BLaER1 (cell line): ENCODE measurements around the gene STOML1.

ENCODE experiments used
- H3K27ac ChIP-seq: shearing (Covaris generic); formaldehyde crosslinking; 2 replicates; pipeline ENCODE4 v1.8.1; 2022
- H3K27me3 ChIP-seq: shearing (Covaris generic); formaldehyde crosslinking; 2 replicates; pipeline ENCODE4 v1.8.1; 2022
- H3K36me3 ChIP-seq: shearing (Covaris generic); formaldehyde crosslinking; 2 replicates; pipeline ENCODE4 v1.8.1; 2022
- H3K4me1 ChIP-seq: shearing (Covaris generic); formaldehyde crosslinking; 2 replicates; pipeline ENCODE4 v1.8.1; 2022
- H3K4me2 ChIP-seq: shearing (Covaris generic); formaldehyde crosslinking; 2 replicates; pipeline ENCODE4 v1.8.1; 2022
- H3K4me3 ChIP-seq: shearing (Covaris generic); formaldehyde crosslinking; 2 replicates; pipeline ENCODE4 v1.8.1; 2022
- H3K9ac ChIP-seq: shearing (Covaris generic); formaldehyde crosslinking; 2 replicates; pipeline ENCODE4 v1.8.1; 2022
- H3K9me3 ChIP-seq: shearing (Covaris generic); formaldehyde crosslinking; 2 replicates; pipeline ENCODE4 v1.8.1; 2022
- H4K20me1 ChIP-seq: shearing (Covaris generic); formaldehyde crosslinking; 2 replicates; pipeline ENCODE4 v1.8.1; 2022
- Cebpa-rat ChIP-seq: shearing (Covaris generic); IDR thresholded peaks from 2 replicates; pipeline ENCODE4 v1.8.1; 2022

STOML1 gene

GRCh38 chr15:73936181-73936580 lies 55.9 kb downstream of the STOML1 start:
- H4K20me1 ChIP-seq: no peaks in the 10 kb centered on the region
- no peak overlapping the region for H3K27ac ChIP-seq
- no peak overlapping the region for H3K4me2 ChIP-seq
- no peaks in the 10 kb centered on the region for H3K36me3 ChIP-seq
- H3K27me3 ChIP-seq: no peaks in the 10 kb centered on the region
- peaks cover 20% of the 10 kb centered on the region for H3K4me1 ChIP-seq
- no peak overlapping the region for H3K9ac ChIP-seq
- TF ChIP-seq Cebpa-rat: no peak
- H3K4me3 ChIP-seq: no peak overlapping the region
- H3K9me3 ChIP-seq: no peaks in the 10 kb centered on the region

GRCh38 chr15:73935547-73935946 lies 56.5 kb downstream of the STOML1 start:
- no peaks in the 10 kb centered on the region for H3K36me3 ChIP-seq
- no peak overlapping the region for H3K9ac ChIP-seq
- H3K4me3 ChIP-seq: no peak overlapping the region
- H3K27me3 ChIP-seq: no peaks in the 10 kb centered on the region
- H3K4me1 ChIP-seq: peaks cover 20% of the 10 kb centered on the region
- no peak for TF ChIP-seq Cebpa-rat
- no peaks in the 10 kb centered on the region for H4K20me1 ChIP-seq
- H3K9me3 ChIP-seq: no peaks in the 10 kb centered on the region
- no peak overlapping the region for H3K27ac ChIP-seq
- H3K4me2 ChIP-seq: no peak overlapping the region

- Histone ChIP-seq H4K20me1 (no peaks in the 10 kb centered on the region), H3K4me1 (peaks cover 21% of the 10 kb centered on the region), H3K4me2 (no peak overlapping the region), H3K9me3 (no peaks in the 10 kb centered on the region), H3K27me3 (peaks cover 7% of the 10 kb centered on the region), H3K27ac (no peak overlapping the region), H3K9ac (no peak overlapping the region), H3K36me3 (no peaks in the 10 kb centered on the region), H3K4me3 (no peak overlapping the region)
- no peak for TF ChIP-seq Cebpa-rat
These were observed 57.8 kb downstream of the STOML1 start for GRCh38 chr15:73934281-73934680.

- Histone ChIP-seq H3K36me3 (no peaks in the 10 kb centered on the region), H3K27ac (no peak overlapping the region), H3K4me2 (no peak overlapping the region), H3K4me3 (no peak overlapping the region), H4K20me1 (no peaks in the 10 kb centered on the region), H3K9me3 (no peaks in the 10 kb centered on the region), H3K9ac (no peak overlapping the region), H3K4me1 (peaks cover 30% of the 10 kb centered on the region), H3K27me3 (peaks cover 24% of the 10 kb centered on the region)
- TF ChIP-seq Cebpa-rat: no peak
These were observed 59.5 kb downstream of the STOML1 start for GRCh38 chr15:73932381-73933191.

- Histone ChIP-seq H3K36me3 (no peaks in the 10 kb centered on the region), H4K20me1 (peaks cover 6% of the 10 kb centered on the region; the same call in 1 of the 2 replicates), H3K27me3 (peaks cover 35% of the 10 kb centered on the region), H3K4me2 (peak overlapping the region; percentile 62), H3K4me3 (no peak overlapping the region), H3K9me3 (no peaks in the 10 kb centered on the region), H3K27ac (no peak overlapping the region), H3K4me1 (peaks cover 39% of the 10 kb centered on the region), H3K9ac (peak overlapping the region; percentile 46; the same call in 1 of the 2 replicates)
- no peak for TF ChIP-seq Cebpa-rat
These were observed 60.7 kb downstream of the STOML1 start for GRCh38 chr15:73931441-73931840.

- no peak for TF ChIP-seq Cebpa-rat
- Histone ChIP-seq H3K9me3 (no peaks in the 10 kb centered on the region), H3K9ac (peak overlapping the region; percentile 46; the same call in 1 of the 2 replicates), H3K4me1 (peaks cover 43% of the 10 kb centered on the region), H3K4me2 (peak overlapping the region; percentile 62), H3K36me3 (no peaks in the 10 kb centered on the region), H3K27me3 (peaks cover 42% of the 10 kb centered on the region), H3K4me3 (no peak overlapping the region), H3K27ac (0 out of 2 replicates have a peak overlapping the region, but pooled peaks have one; percentile 28), H4K20me1 (peaks cover 12% of the 10 kb centered on the region; the same call in 1 of the 2 replicates)
These were observed 61.3 kb downstream of the STOML1 start for GRCh38 chr15:73930790-73931281.

- Histone ChIP-seq H3K9ac (no peak overlapping the region), H3K36me3 (no peaks in the 10 kb centered on the region), H4K20me1 (peaks cover 17% of the 10 kb centered on the region; the same call in 1 of the 2 replicates), H3K4me2 (peak overlapping the region; percentile 62), H3K27ac (no peak overlapping the region), H3K27me3 (peaks cover 46% of the 10 kb centered on the region), H3K9me3 (no peaks in the 10 kb centered on the region), H3K4me3 (no peak overlapping the region), H3K4me1 (peaks cover 48% of the 10 kb centered on the region)
- TF ChIP-seq Cebpa-rat: no peak
These were observed 61.7 kb downstream of the STOML1 start for GRCh38 chr15:73930371-73930770.

GRCh38 chr15:73928971-73929627 lies 63.0 kb downstream of the STOML1 start:
- H3K9me3 ChIP-seq: no peaks in the 10 kb centered on the region
- peaks cover 60% of the 10 kb centered on the region for H3K4me1 ChIP-seq
- H3K9ac ChIP-seq: no peak overlapping the region
- no peaks in the 10 kb centered on the region for H3K36me3 ChIP-seq
- H3K4me3 ChIP-seq: no peak overlapping the region
- H4K20me1 ChIP-seq: peaks cover 19% of the 10 kb centered on the region; the same call in 1 of the 2 replicates
- TF ChIP-seq Cebpa-rat: no peak
- no peak overlapping the region for H3K27ac ChIP-seq
- peaks cover 48% of the 10 kb centered on the region for H3K27me3 ChIP-seq
- peak overlapping the region; percentile 6; the same call in 1 of the 2 replicates for H3K4me2 ChIP-seq
